HT-29 (cell line): ENCODE measurements around the gene ARMC9. TPM values are rescaled to one million over a fixed set of nuclear protein-coding genes. Genes with fewer than 3 reads are reported as not detected.
"Not testable (repeated sequence)": the region's sequence is repeated elsewhere in the genome, so short reads cannot be mapped to it uniquely, and the experiment has no call there.

Source experiments
- DNase-seq: peaks from one replicate; pipeline ENCODE4 v3.0.0-alpha.2; 2015; ENCODE audit warnings: low spot score
- total RNA-seq: library from RNA; depleted of rRNA; stranded (reverse); fragments of >200 nt; shearing (Covaris generic); gene quantifications from 2 replicates; pipeline ENCODE4 v1.2.3, GENCODE V29; 2014; rRNA removed

Gene ARMC9, protein sequence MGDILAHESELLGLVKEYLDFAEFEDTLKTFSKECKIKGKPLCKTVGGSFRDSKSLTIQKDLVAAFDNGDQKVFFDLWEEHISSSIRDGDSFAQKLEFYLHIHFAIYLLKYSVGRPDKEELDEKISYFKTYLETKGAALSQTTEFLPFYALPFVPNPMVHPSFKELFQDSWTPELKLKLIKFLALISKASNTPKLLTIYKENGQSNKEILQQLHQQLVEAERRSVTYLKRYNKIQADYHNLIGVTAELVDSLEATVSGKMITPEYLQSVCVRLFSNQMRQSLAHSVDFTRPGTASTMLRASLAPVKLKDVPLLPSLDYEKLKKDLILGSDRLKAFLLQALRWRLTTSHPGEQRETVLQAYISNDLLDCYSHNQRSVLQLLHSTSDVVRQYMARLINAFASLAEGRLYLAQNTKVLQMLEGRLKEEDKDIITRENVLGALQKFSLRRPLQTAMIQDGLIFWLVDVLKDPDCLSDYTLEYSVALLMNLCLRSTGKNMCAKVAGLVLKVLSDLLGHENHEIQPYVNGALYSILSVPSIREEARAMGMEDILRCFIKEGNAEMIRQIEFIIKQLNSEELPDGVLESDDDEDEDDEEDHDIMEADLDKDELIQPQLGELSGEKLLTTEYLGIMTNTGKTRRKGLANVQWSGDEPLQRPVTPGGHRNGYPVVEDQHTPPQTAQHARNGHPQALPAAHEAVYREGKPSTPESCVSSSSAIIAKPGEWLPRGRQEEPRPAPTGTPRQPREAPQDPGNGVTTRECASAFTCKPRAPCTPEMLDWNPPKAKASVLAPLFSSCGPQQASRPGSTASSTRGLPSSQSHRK
- 26.2 and 29.7 TPM in 2 replicates for total RNA-seq

DNA sequence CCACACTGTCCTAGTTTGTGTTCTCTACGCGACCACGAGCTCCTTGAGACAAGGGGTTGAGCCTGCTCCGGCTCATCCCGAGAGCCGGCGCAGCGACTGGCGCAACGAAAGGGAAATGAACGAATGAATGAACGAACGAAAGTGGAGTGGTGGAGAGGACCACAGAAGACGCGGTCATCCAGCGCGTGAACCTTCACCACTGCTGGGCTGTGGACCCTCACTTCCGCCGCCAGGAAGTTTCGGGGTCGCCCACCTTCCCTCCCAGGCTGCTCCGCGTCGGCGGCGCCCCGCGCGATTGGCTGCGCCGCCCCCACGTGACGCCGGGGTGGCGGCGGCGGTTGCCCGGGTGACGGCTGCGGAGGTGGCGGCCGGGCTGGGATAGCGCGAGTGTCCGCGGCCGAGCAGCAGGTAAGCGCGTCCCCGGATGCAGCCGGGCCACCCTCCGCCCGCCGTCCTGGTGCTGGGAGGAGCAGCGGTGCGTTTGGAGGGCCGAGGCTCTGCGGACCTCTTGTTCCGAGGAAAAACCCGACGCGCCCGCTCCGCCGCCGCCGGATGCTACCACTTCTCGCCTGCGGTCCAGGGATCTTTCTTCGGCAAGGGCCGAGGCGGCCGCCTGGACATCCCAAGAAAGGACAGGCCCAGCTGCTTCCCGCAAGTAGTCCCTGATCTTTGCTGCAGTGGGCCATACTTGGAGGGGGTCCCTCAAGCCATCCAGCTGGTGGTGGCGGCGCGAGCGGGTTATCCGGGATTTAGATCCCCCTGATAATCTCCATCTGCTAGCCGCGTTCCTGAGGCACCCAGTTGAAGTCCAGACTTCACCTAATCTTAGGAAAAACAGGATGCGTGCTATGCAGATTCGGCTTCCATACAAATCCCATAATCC, at the start of gene ARMC9:
Gene ARMC9, plus strand, starts transcription at position 341 of the 883 bp plus-strand sequence. CDS start 7,608 bp downstream, outside the sequence.
- peak; percentile 76 for DNase-seq

DNA sequence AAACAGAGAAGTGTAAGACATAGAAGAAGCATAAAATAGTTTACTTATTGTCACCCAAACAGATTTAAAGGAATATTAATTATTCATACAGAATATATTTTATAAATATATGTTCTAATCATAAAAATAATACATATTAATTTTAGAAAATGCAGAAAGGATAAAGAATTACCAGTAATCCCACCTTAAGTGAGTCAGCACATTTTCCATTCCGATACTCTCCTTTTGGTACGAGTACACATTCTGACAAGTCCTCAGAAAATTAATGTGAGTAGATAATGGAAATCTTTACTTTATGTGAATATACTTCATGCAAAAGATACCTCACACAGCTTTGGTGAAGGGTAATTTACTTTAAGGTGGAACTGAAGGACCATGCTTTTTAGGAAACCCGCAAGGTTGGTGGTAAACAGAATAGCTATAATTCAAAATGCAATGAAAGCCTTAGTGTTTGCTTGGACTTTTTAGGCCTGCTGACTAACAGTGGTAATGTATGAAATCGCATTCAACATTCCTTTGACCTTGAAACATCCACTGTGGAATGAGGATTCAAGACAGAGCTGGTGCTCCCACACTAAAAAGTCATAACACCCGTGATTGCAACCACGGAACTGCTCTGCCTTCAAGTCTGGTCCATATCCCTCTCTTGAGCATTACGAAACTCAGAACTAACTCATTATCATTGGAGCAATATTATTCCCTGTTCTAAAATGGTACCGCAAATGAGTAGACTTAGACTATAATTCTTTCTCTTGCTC, 45.5 kb upstream of the ARMC9 start:
- DNase-seq, result no peak

DNA sequence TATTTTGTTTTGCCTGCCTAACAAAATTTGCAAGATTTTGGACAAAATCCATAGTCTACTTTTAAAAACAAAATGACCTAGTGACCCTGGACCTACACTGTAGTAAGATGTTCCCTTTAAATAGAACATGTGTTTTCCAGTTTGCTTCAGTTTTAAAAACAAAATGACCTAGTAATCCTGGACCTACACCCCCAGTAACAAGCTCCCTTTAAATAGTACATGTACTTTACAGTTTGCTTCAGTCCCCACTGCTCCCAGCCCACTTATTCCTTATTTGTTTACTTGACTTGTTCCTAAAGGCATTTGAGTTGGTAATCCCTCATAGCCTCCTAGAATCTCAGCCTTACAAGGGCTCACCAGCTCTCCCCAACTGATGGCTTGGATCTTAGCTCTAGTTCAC, 39.1 kb upstream of the ARMC9 start:
- no peak for DNase-seq

DNA sequence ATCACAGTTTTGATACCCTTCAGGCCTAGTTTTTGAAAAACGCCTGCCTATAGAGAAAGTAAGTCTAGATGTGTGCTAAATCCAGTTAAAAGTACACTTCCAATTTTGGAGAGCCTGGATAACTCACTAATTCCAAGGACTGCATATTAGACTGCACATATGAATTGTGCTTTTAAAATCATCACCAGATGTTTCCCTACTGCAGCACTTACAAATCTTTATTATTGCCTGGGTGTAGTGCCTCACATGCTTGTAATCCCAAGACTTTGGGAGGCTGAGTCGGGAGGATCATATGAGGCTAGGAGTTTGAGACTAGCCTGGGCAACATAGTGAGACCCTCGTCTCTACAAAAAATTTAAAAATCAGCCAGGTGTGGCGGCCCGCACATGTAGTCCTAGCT, 37.7 kb upstream of the ARMC9 start:
- DNase-seq, result no peak

DNA sequence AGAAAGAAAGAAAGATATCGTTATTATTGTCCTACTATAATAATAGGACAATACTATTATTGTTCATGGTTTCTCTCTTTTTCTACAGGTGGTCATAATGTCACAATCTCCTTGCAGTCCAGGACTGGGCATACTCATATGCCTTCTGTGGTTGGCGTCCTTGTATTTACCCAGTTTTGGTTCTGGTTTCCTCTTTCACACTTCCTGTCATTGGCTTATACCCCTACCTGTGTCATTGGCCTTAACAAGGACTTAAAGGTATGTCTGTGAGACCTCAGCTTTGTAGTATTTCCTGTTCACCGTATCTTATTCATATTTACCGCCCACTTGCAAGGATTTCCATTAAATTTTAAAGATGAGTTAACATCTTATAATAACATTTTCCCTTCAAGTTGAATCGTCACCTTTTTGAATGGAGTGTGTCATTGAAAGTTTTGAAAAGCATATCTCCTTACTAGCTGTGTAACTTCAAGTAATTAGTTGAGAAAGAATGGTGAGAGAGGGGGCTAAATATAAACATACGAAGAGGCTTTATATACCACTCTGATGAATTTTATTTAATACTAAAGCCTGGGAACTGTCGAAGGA, 37.1 kb upstream of the ARMC9 start:
- DNase-seq, result no peak

DNA sequence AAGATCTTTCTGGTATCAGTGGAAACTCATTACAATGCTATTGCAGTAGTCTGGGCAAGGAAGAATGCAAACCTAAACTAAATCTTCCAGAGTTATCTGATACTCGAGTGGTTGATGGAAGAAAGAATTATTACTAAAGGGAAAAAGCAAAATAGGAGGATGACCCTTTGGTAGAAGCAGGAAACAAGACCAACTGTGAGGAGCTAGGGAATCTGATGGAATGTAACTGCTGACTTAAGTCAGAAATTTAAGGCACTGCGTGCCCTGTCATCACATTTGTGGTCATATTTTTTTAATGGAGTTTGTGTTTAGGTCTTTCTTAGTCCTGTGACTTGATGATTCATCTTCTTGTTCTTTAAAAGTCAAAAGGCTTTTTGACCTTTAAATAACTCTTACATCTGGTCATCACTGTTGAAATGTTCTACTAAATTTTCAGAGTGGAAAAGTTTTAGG, 36.5 kb upstream of the ARMC9 start:
- no peak for DNase-seq

DNA sequence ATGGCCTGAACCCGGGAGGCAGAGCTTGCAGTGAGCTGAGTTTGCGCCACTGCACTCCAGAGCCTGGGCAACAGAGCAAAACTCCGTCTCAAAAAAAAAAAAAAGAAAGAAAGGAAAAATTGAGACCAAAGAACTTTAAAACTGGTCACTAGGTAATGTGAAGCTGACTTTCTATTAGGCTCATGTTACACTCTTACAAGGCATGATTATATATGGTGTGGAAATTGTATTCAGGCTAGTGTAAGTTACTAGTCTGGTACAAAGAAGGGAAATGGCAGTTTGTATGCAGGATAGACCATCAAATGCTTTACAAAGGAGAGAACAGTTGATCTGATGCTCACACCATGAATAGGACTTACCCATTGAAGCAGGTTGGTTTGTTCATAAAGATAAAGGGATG, 35.4 kb upstream of the ARMC9 start:
- no peak for DNase-seq

DNA sequence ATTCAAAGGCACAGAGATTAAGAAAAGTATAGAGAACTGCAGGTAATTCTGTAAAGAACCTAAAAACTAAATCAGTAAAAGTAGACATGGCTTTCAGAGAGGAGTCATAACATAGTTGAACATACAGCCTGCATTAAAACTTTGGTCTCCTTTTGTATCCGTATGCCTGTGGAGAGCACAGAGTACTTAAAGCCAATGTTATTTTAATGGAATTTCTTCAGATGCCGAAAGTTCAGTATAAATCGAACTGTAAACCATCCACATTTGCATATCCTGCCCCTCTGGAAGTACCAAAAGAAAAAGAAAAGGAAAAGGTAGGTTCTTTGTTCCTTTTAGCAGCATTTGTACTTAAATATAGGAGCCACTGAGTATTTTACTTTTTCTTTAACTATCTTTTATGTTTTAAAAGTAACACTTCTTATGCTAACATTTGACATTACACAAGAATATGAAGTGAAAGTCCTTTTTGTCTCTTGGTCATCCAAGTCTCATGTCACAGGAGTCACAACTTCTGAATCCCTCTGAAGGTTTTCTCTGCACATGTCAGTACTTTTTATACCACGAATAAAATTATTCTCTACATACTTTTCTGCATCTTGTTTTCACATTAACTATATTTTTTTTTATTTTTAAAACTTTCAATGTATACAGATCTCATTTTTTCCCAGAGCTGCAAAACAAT, 34.9 kb upstream of the ARMC9 start:
- DNase-seq, result no peak

DNA sequence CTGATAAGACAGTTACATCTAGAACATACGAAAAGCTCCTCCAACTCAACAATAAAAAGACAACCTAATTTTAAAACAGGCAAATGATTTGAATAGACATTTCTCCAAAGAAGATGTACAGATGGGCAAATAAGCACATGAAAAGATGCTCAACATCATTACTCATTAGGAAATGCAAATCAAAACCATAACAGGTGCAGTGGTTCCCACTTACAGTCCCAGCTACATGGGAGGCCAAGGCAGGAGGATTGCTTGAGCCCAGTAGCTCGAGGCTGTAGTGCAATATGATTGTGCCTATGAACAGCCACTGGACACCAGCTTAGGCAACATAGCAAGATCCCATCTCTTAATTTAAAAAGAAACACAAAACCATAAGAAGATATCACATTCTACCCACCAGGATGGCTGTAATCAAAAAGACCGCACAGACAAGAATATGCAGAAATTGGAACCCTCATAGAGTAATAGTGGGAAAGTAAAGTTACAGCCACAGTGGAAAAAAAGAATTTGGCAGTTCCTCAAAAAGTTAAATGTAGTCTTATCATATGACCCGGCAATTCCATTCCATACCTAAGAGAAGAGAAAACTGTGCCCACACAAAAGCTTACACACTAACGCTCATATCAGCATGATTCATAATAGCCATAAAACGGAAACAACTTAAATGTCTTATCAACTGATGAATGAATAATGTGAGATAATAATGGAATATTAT, 30.5 kb upstream of the ARMC9 start:
- DNase-seq, result no peak

DNA sequence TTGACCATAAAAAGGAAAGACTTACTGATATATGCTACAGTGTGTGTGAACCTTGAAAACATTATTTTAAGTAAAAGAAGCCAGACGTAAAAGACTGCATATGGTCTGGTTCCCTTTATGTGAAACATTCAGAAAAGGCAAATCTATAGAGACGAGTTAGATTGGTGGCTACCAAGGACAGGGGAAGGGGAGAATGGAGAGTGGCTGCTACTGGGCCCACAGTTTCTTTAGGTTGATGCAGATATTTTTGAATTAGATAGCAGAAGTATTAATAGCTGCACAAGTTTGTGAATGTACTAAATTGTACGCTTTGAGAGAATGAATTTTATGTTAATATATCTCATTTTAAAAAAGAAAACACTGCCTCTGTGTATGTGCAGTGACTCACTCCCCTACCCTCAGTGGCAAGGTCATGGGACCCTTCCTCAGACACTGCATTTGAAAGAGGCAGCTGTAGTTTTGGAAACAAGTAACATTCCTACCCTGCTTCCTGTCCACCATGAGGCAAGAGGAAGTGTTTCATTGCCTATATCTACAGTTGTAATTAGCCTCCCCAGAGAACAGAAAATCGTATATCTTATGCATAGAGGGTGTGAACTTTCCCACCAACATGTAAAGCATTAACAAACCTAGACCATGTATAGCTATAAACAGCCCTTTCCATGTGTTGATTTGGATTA, 29.8 kb upstream of the ARMC9 start:
- no peak for DNase-seq

DNA sequence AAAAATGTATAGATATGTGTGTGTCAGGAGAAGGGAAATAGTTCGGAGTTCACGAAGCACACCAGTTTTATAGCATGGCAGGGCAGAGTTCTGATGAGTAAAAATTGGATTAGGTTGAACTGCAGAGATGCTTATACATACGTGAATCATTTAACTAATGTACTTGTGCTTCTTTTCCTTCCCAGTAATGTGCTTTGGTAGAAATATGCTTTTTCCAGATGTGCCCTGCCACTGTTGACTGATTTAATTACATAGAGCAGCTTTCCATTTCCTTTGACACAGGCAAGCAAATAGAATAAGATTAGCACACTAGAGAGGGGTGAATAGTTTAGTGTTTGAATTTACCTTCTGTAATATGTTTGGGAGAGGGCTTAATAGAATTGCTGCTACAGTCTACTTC, 28.9 kb upstream of the ARMC9 start:
- no peak for DNase-seq

DNA sequence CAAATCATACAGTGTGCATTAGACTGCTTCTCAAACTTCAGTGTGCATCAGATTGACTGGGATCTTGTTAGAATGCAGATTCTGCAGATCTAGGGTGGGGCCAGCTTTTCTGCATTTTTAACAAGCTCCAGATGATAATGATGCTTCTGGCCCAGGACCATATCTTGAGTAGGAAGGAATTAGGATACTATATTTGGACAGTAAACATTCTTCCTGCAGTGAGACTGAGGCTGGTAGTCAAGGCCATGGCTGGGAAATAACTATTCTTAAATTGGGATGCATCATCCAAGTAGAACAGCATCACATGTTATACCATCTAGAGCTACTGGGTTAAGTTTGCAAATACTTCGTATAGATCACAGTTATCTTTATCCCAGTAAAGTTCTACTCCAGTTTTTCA, 28.4 kb upstream of the ARMC9 start:
- DNase-seq, result no peak

DNA sequence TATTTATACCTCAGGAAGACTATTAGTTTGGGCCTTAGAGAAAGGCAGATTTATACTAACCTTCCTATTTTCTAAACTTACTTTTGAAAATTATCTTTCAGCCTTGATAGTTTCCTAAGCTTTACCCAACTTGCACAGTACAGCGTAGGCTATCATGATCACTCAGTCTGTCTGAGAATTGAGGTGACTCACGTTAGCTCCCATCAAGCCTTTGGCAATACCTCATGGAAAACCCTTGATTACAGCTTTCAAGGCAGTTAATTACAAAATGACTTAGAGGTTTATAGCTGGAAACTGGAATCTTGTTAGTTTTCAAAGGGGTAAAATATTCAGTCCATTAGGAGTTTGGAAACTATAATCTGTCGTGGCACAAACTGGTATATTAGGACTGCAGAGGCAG, 26.4 kb upstream of the ARMC9 start:
- DNase-seq, result no peak

DNA sequence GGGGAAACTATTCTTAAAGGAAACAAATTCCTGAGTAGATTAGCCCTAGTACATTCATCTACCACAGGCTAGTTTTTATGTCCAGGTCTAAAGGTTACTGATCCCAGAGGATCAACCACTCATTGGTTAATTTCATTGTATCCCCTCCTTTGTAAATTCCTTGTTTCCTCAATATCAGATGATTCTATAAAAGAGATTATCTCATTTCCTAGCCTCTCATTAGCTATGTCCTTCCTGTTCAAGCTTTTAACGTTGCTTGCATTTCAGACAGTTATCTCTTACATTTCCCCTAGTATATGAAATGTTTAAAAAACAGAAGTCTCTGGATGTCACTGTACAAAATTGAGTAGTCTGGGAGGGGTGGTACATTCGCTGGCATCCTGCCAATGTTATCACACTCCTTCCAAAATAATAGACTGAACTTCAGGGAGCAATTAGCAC, 24.2 kb upstream of the ARMC9 start:
- DNase-seq, result no peak

DNA sequence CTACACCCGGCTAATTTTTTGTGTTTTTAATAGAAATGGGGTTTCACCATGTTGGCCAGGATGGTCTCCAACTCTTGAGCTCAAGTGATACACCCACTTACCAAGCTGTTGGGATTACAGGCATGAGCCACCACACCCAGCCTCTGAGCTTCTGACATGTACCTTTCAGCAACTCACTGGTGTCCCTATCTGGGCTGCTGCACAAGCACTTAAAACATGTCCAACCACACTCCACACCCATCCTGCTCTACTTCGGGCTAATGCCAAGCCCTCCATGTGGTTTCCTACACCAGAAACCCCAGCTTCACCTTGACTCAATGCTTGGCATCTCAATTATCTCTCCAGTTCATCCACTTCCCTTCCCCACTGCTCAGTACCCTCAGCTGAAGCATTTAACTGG, 22.4 kb upstream of the ARMC9 start:
- DNase-seq, result no peak

DNA sequence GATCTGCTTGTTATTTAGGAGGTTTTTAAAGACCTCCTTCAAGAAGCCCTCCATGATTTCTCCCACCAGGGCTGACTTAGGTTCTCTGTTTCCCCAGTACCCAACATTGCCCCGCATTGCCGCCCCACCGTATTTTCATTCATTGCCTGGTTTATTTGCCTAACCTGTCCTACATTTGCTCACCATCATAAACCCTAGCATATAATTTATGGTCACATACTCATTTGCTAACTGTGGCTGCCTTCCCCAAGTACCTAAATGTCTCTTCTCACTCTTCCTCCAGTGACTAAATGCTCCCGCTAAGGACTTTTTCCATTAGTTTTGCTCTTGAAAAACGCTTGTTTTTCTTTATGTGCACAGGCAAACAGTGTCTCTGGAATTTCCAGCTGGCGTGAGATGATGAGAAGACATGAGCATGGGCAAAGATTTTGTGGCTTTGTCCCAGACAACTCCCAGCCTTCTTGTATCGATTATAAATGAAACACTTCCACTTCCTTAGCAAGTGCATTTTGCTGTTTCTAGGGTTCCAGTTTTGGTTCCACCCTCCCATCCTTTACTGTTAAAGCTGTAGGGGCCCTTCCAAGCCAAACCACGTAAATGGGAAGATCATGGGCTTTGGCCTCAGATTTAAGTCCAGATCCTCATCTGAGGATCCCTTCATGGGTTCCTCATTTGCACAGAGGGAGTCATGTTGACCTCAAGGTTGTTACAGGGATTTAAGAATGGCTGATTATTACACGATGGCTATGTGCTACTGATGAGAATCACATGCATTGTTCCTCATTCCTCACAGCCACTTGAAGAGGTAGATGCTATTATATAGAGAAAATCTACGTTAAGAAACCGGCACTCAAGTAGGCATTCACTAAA, 21.0 kb upstream of the ARMC9 start:
- DNase-seq, result no peak

DNA sequence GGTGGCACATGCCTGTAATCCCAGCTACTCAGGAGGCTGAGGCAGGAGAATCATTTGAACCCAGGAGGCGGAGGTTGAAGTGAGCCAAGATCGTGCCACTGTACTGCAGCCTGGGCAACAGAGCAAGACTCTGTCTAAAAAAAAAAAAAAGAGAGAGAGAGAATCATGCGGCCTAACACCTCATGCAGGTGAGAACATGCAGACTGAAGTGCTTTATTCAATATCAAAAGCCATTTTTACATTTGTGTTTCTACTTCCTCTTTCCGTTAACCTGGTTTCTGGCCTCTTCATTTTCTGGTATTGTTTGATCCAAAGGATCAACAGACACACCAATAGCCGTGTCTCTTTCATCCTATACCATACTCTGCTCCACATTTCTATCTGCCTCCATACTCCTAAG, 19.6 kb upstream of the ARMC9 start:
- DNase-seq, result not testable (repeated sequence)
